Measurements from ENCODE around the gene GNAO1. TPM values are rescaled to one million over a fixed set of nuclear protein-coding genes. Genes with fewer than 3 reads are reported as not detected.
A peak's percentile ranks its signal among the peaks of the same experiment; 100 is the strongest.

GNAO1 gene
- total and polyA plus RNA-seq, 9 of the 15 experiments (the other 6 are each of a cell fraction or from before 2014, with no cell fraction given): 0.07 to 0.42 (median 0.08) TPM; not detected in 5

- TF ChIP-seq E2F8 (IDR thresholded peaks at IDR 0.05; ENCODE audit: low read depth, partially characterized antibody) (no peak), ZNF507 (tag; conservative IDR thresholded peaks at IDR 0.05) (no peak), ZNF764 (CRISPR knock-in tag; IDR thresholded peaks at IDR 0.05; ENCODE audit: low read depth) (no peak), NELFE (IDR thresholded peaks at IDR 0.05; ENCODE audit: insufficient read depth, insufficient read length) (no peak), PYGO2 (tag; IDR thresholded peaks at IDR 0.05) (no peak), SMARCE1 (IDR thresholded peaks at IDR 0.05) (no peak)
Measured at GRCh38 chr16:56183266-56183665, 8.0 kb upstream of the GNAO1 start (continued).

- Histone ChIP-seq H3K4me2 (ENCODE audit: insufficient read depth, low read length) (peak overlapping the region; percentile 71; the same call in 1 of the 2 replicates), H4K20me1 (replicated peaks; ENCODE audit: control insufficient read depth, insufficient read depth, low read length) (0 out of 2 replicates have a peak, but pooled peaks cover 5% of the 10 kb centered on the region), H3K9me3 (replicated peaks; ENCODE audit: control insufficient read depth, insufficient read depth, low read depth, low read length) (no peaks in the 10 kb centered on the region), H3K4me1 (replicated peaks in 1 of 2; ENCODE audit: control insufficient read depth in 2 of 2, insufficient read depth in 2 of 2, low read length in 2 of 2) (peaks cover 0 to 21% of the 10 kb centered on the region in 2 experiments; a peak in 2 of 5 replicates), H3K27me3 (ENCODE audit: control insufficient read depth in 2 of 2, insufficient read depth in 2 of 2, low read length in 2 of 2) (peaks cover 23 to 26% of the 10 kb centered on the region in 2 experiments), H2AFZ (ENCODE audit: low read depth, low read length) (peak overlapping the region; percentile 64; the same call in 1 of the 2 replicates), H3K27ac (ENCODE audit: extremely low read depth, low read depth, low read length) (no peak overlapping the region), H3K36me3 (ENCODE audit: control insufficient read depth, insufficient read depth, low read length) (no peaks in the 10 kb centered on the region), H3K79me2 (ENCODE audit: control insufficient read depth, insufficient read depth, low read length) (no peaks in the 10 kb centered on the region), H3K4me3 (no peak overlapping the region), H3K9ac (ENCODE audit: insufficient read depth in 1 of 2, low read depth in 2 of 2, low read length in 2 of 2) (peak overlapping the region in 1 of 2 experiments; percentile 86; a peak in 2 of 4 replicates), H3K9me1 (ENCODE audit: control insufficient read depth, insufficient read depth, low read length) (no peaks in the 10 kb centered on the region)
- WGBS (ENCODE audit: insufficient coverage, low coverage, missing lambda C conversion rate): 10% methylated on average over 14 of the region's 18 CpGs
- ChIA-PET CTCF (ENCODE audit: low intra/inter-chr PET ratio) (no interaction called here), POLR2A (interaction anchor here (0.6 to 1.0 kb wide), 2 partner anchors 129 to 205 kb away, joined by 3 read pairs; no protein-coding TSS in a partner anchor)
- BruUV-seq (replicated peaks): no TSS peak
- no peak for ATAC-seq
- DNase-seq (ENCODE audit: extremely low read depth in 1 of 4, low spot score in 3 of 4): no peak
- no peak for FAIRE-seq
- intact Hi-C loops (cut with micrococcal nuclease): no loop called here
- in situ Hi-C loops (cut with MboI): no loop called here
- TF ChIP-seq CBX2 (IDR thresholded peaks at IDR 0.05; ENCODE audit: insufficient read depth, low read length, poor library complexity, severe bottlenecking) (peak; percentile 77), NR3C1 (CRISPR knock-in tag; IDR thresholded peaks at IDR 0.05) (no peak)
Measured at GRCh38 chr16:56190048-56190676, 1.1 kb upstream of the GNAO1 start.
